ENCODE measurements around the gene TSSK1B.

The TSSK1B gene

DNA sequence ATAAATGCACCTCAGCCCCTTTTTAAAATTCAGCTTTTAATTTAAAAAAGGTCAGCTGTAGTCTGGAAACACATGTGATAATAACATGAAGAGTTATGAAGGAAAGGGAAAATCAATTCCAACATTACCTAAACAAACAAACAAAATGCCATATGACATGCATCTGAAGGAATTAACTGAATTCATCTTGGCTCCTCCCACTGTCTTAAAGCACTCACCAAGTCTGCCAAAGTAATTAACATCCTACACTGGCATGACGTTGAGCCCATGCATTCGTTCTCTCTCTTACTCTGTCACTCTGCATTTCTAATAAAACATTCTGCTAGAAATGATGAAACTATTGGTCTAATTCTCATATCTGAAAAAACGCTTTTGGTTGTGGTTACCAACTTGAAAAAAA, 37.7 kb downstream of the TSSK1B start:
- DNase-seq = no peak

DNA sequence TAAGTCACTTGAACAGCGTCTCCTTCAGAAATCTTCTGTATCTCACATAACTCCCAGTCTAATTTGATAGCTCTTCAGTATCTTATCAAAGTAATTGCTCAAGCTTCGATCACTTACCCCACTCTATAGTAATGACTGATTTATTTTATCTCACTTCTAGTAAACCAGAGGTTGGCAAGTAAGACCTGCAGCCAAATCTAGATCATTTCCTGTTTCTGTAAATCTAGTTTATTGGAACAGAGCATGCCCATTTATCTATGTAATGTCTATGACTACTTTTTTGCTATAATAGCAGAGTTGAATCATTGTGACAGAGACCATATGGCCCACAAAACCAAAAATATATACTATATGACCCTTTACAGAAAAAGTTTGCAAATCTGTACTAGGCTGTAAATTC, 40.1 kb downstream of the TSSK1B start:
- DNase-seq = no peak

DNA sequence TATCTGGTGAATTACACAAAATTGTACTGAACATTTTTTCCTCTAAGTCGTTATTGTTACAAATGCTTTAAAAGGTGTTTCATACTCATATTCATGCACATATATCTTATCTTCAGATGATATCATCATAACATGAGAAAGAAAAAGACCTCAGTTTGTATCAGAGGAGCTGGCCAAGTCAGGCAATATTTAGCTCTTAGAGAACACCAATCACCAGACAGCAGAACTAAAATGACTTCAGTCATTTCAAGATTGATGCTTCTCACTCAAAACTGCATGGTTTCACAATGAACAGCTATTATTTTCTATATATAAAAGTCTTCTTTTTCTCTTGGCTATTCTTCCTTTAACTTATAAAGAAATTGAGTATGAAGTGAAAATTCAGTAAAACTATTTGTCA, 44.6 kb downstream of the TSSK1B start:
- no peak for DNase-seq

DNA sequence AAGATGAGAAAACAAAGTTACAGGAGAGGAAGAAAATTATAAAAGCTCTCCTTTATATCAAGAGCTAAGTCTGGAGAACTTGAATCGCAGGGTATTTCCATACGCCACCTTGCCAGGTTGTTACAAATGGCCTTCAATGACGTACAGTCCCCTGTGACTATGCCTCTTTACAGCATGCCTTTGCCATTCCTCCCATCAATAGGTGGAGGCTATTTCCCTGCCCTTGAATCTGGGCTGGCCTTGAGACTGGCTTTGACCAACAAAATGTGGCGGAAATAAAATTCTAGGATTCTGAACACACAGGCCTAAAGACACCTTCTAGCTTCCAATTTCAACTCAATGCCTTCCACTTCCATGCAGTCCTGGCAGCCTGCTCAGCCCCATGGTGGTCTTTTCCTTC, 45.7 kb downstream of the TSSK1B start:
- no peak for DNase-seq

DNA sequence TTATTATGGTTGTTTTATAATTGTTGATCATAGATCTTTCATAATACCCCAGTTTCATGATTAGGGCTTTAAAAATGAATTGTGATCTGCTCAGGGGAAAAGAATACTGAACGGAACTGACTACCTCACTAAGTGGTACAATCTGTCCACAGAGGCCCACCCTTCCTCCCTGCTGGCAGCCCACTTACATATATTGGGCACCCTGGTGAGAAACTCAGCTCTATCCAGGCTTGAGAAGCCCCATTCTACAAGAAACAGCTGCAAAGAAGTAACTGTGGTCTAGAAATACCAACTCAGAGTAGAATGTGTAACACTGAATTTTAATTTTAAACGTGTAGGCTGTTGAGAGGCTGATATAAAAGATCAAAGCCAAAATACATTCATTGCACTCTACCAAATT, 46.9 kb downstream of the TSSK1B start:
- DNase-seq = no peak

DNA sequence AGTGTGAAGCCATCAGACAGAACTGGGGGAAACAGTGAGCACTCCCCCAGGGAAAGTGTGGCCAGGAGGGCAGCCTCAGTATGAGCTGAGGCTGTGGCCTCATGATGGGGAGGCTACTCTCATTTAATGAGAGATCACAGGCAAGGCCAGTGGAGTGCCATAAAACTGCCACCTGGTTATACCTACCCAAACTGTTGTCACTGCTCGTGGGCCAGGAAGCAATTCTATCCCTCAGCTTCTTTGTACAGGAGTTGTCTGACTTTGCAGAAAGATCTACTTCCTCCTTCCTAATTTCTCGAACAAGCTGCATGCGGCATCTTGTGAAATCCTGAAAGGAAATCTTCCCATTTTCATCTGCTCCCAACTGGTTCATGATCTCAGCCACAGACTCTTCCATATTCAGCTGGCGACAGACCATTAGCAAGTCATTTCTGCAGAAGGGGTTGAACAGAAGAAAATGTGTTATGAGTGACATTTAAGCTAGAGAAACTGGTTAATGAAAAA, 50.0 kb downstream of the TSSK1B start:
- peak; percentile 44 to 55 for DNase-seq

DNA sequence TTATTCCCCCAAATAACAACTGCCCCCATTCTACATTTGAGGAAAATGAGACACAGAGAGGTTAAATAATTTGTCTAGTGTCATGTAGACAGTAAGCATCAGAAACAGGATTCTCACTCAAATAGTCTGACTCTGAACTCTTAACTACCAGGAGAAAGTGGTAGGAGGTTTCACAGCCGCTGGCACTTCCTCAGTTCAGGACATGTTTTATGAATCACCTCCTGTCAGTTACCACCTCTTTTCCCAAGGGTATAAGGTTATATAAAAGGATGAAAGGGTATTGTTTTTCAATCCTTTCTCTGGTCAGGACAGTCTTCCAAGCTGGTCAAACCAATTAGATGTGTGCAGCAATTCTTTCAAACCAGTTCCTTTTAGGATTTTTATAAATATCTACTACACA, 52.1 kb downstream of the TSSK1B start:
- peak; percentile 29 to 49 for DNase-seq

All from Kasumi-1 (cell line).